ENCODE results near the gene CNDP1. TPM values are rescaled to one million over a fixed set of nuclear protein-coding genes. Genes with fewer than 3 reads are reported as not detected.

CNDP1 gene
- total and polyA plus RNA-seq, 2 donors (not counting 1 experiment from before 2014, with no cell fraction given) = 0.19 to 0.57 TPM

- 100% methylated on average over 6 of the region's 15 CpGs for WGBS (ENCODE audit: insufficient coverage)
- no peak overlapping the region for H3K4me2 ChIP-seq (replicated peaks; ENCODE audit: low read depth, low read length, poor library complexity, severe bottlenecking)
- H3K9ac ChIP-seq (ENCODE audit: low read length) = no peak overlapping the region
- no peaks in the 10 kb centered on the region for H3K9me3 ChIP-seq (ENCODE audit: control extremely low read depth in 1 of 3, control insufficient read depth in 2 of 3, insufficient read depth in 1 of 3, low read length in 2 of 3)
- CTCF ChIA-PET = no interaction called here
- Mint-ChIP-seq H3K27ac (no peak overlapping the region), H3K4me3 (no peak overlapping the region), H3K9me3 (ENCODE audit: insufficient read depth) (no peaks in the 10 kb centered on the region), H3K27me3 (no peaks in the 10 kb centered on the region), H3K4me1 (peaks cover 4% of the 10 kb centered on the region)
- peaks cover 3 to 25% of the 10 kb centered on the region in 2 experiments for H3K36me3 ChIP-seq (replicated peaks in 1 of 2; ENCODE audit: control extremely low read depth in 1 of 2, control insufficient read depth in 1 of 2, extremely low read depth in 1 of 2, insufficient read depth in 2 of 2, low read length in 1 of 2)
- ATAC-seq (ENCODE audit: low read depth) = no peak
- H3K27me3 ChIP-seq (replicated peaks in 1 of 4; ENCODE audit: control extremely low read depth in 1 of 4, control insufficient read depth in 3 of 4, insufficient read depth in 4 of 4, low read length in 3 of 4) = no peaks in the 10 kb centered on the region
- no peak for DNase-seq
- no peak overlapping the region for H3K27ac ChIP-seq (ENCODE audit: low read length in 2 of 2)
- POLR2A ChIA-PET = no interaction called here
- no peaks in the 10 kb centered on the region for H3K4me1 ChIP-seq (ENCODE audit: control insufficient read depth in 2 of 2, insufficient read depth in 2 of 2, low read length in 2 of 2)
- no peak for TF ChIP-seq EZH2 (IDR thresholded peaks at IDR 0.05; ENCODE audit: borderline replicate concordance, insufficient read depth, low read depth, low read length, poor library complexity, severe bottlenecking)
- TF ChIP-seq, protein P1, sequence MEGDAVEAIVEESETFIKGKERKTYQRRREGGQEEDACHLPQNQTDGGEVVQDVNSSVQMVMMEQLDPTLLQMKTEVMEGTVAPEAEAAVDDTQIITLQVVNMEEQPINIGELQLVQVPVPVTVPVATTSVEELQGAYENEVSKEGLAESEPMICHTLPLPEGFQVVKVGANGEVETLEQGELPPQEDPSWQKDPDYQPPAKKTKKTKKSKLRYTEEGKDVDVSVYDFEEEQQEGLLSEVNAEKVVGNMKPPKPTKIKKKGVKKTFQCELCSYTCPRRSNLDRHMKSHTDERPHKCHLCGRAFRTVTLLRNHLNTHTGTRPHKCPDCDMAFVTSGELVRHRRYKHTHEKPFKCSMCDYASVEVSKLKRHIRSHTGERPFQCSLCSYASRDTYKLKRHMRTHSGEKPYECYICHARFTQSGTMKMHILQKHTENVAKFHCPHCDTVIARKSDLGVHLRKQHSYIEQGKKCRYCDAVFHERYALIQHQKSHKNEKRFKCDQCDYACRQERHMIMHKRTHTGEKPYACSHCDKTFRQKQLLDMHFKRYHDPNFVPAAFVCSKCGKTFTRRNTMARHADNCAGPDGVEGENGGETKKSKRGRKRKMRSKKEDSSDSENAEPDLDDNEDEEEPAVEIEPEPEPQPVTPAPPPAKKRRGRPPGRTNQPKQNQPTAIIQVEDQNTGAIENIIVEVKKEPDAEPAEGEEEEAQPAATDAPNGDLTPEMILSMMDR (IDR thresholded peaks at IDR 0.05) = no peak
- no peak overlapping the region for H3K4me3 ChIP-seq (ENCODE audit: control extremely low read depth in 1 of 5, extremely low read depth in 1 of 5, insufficient read depth in 1 of 5, low read depth in 2 of 5, low read length in 4 of 5)
- no peak overlapping the region for H2AFZ ChIP-seq (ENCODE audit: insufficient read depth, low read depth, low read length, poor library complexity, severe bottlenecking)
- H4K20me1 ChIP-seq (ENCODE audit: control insufficient read depth, insufficient read depth, low read length, poor library complexity, severe bottlenecking) = no peaks in the 10 kb centered on the region
- intact Hi-C loops (cut with micrococcal nuclease) = no loop called here
- no peaks in the 10 kb centered on the region for H3K79me2 ChIP-seq (ENCODE audit: control insufficient read depth, insufficient read depth, low read length)
Observed at GRCh38 chr18:74635224-74635975, 101.1 kb downstream of the CNDP1 start.

Other genes starting within 250 kb of the CNDP1 start
- 46.4 and 46.9 TPM in 2 replicates for gene CYB5A, start 242.5 kb upstream of the CNDP1 start, total RNA-seq
- 76.0 and 217 TPM in 2 replicates for gene CYB5A, start 242.5 kb upstream of the CNDP1 start, polyA plus RNA-seq
- not detected in 2 replicates for gene C18orf63, start 218.7 kb upstream of the CNDP1 start, total RNA-seq
- not detected in 2 replicates for gene C18orf63, start 218.7 kb upstream of the CNDP1 start, polyA plus RNA-seq
- gene DIPK1C, start 77.2 kb upstream of the CNDP1 start, total RNA-seq = not detected in 2 replicates
- not detected in 2 replicates for gene DIPK1C, start 77.2 kb upstream of the CNDP1 start, polyA plus RNA-seq
- gene CNDP2, start 38.1 kb upstream of the CNDP1 start, total RNA-seq = 182 and 196 TPM in 2 replicates
- 121 and 185 TPM in 2 replicates for gene CNDP2, start 38.1 kb upstream of the CNDP1 start, polyA plus RNA-seq
- 37.1 and 37.9 TPM in 2 replicates for gene ZNF407, start 63.4 kb downstream of the CNDP1 start, total RNA-seq
- gene ZNF407, start 63.4 kb downstream of the CNDP1 start, polyA plus RNA-seq = 4.5 TPM in 2 replicates

Measured in B cell (primary cell).